Stimulated activated CD4-positive, alpha-beta T cell treated with anti-CD3 and anti-CD28 coated beads, Interleukin-12 subunit alpha, Interleukin-12 subunit beta, amount 100 ng/mL, for 48 hours (primary cell): ENCODE data around the gene CRYBA4.
A peak's percentile ranks its signal among the peaks of the same experiment; 100 is the strongest.

Source experiments
- DNase-seq, 3 donors: peaks; one replicate each; pipeline ENCODE4 v3.0.0-alpha.2; 2020; ENCODE audit warnings: low read depth in 2 of 3, low spot score in 1 of 3

The CRYBA4 gene

GRCh38 chr22:26623984-26624383 is 2.2 kb downstream of the CRYBA4 start:
- DNase-seq = no peak

GRCh38 chr22:26624803-26625202 is 3.0 kb downstream of the CRYBA4 start:
- no peak for DNase-seq

GRCh38 chr22:26629988-26630761 is 8.4 kb downstream of the CRYBA4 start:
- DNase-seq = no peak

- DNase-seq = no peak
Measured at GRCh38 chr22:26631282-26631681, 9.5 kb downstream of the CRYBA4 start.

GRCh38 chr22:26632422-26633155 is 10.8 kb downstream of the CRYBA4 start:
- no peak for DNase-seq

- no peak for DNase-seq
Measured at GRCh38 chr22:26634189-26634588, 12.4 kb downstream of the CRYBA4 start.

- no peak for DNase-seq
Measured at GRCh38 chr22:26635117-26635516, 13.4 kb downstream of the CRYBA4 start.

- no peak for DNase-seq
Measured at GRCh38 chr22:26636296-26636695, 14.5 kb downstream of the CRYBA4 start.

GRCh38 chr22:26642465-26643417 is 21.0 kb downstream of the CRYBA4 start:
- DNase-seq = peak; percentile 72 to 77 (median 75)

GRCh38 chr22:26643418-26644100 is 21.8 kb downstream of the CRYBA4 start:
- no peak for DNase-seq

GRCh38 chr22:26646158-26646557 is 24.4 kb downstream of the CRYBA4 start:
- DNase-seq = no peak

- DNase-seq = no peak
Measured at GRCh38 chr22:26648011-26648497, 26.3 kb downstream of the CRYBA4 start.

- DNase-seq = no peak
Measured at GRCh38 chr22:26648528-26649388, 27.0 kb downstream of the CRYBA4 start.

GRCh38 chr22:26650722-26651421 is 29.1 kb downstream of the CRYBA4 start:
- DNase-seq = no peak

- DNase-seq = no peak
Measured at GRCh38 chr22:26651815-26652214, 30.1 kb downstream of the CRYBA4 start.

GRCh38 chr22:26656891-26657851 is 35.4 kb downstream of the CRYBA4 start, which contains the start of gene MIAT:
MIAT (plus strand) TSS chr22:26657588.
- peak in 1 of 3 donors; percentile 47 for DNase-seq

GRCh38 chr22:26658161-26658560 is 36.4 kb downstream of the CRYBA4 start:
- DNase-seq = no peak
